Measurements from ENCODE around the gene BICRA.
"Not testable (repeated sequence)": the region's sequence is repeated elsewhere in the genome, so short reads cannot be mapped to it uniquely, and the experiment has no call there.

BICRA gene

DNA sequence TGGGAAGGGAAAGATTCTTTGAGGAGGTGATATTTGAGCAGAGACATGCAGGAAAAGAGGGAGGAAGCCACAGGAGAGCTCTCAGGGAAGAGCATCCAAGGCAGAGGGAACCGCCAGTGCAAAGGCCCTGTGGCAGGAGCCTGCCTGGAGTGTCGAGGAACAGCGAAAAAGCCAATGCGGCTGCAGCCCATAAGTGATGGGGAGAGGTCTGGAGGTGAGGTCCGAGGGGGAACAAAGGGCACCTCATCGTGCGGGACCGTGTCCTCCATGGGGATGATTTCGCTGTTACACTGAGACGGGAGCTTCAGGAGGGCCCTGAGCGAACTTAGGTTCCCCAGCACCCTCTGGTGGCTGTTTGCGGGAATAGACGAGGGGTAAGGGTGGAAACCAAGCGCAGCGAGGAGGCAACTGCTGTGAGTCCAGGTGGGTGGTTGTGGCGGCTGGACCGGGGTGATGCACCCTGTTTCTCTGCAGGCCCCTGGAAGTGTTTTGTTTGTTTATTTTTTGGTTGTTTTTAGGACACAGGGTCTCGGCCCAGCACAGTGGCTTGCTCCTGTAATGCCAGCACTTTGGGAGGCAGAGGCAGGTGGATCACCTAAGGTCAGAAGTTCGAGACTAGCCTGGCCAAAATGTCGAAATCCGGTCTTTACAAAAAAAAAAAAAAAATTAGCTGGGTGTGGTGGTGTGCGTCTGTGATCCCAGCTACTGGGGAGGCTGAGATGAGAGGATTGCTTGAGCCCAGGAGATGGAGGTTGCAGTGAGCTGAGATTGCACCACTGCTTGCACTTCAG, 98.4 kb downstream of the BICRA start:
- Histone ChIP-seq H3K9ac (ENCODE audit: low read depth, low read length) (peak overlapping the region; percentile 5; the same call in 1 of the 2 replicates), H3K4me1 (ENCODE audit: insufficient read depth, low read length) (no peaks in the 10 kb centered on the region), H3K36me3 (ENCODE audit: insufficient read depth, low read length) (no peaks in the 10 kb centered on the region), H3K9me3 (ENCODE audit: control insufficient read depth, insufficient read depth, low read length) (no peaks in the 10 kb centered on the region)

DNA sequence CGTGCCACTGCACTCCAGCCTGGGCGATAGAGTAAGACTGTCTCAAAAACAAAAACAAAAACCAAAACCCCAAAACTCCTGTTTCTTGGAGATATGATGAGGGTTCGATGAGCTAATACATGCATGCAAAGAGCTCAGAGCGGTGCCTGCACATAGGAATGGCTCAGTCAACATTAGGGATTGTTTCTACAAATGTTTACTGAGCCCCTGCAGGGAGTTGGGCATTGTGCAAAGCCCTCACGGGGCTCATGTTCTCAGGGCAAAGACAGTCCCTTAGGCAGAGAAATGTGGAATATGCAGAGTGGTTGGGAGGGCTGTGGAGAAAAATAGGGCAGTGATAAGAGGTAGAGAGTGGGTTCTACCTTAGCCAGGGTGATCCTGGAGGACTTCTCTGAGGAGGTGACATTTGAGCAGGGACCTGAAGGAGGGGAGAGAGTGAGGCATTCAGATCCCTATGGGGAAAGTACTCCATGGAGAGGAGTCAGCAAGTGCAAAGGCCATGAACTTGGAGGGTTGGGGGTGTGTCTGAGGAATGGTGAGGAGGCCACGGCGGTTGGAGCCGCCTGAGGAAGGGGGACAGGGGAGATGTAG, 102.8 kb downstream of the BICRA start:
- Histone ChIP-seq H3K4me1 (ENCODE audit: insufficient read depth, low read length) (no peaks in the 10 kb centered on the region), H3K9ac (ENCODE audit: low read depth, low read length) (no peak overlapping the region), H3K9me3 (ENCODE audit: control insufficient read depth, insufficient read depth, low read length) (peaks cover 4% of the 10 kb centered on the region; the same call in 1 of the 2 replicates), H3K36me3 (ENCODE audit: insufficient read depth, low read length) (no peaks in the 10 kb centered on the region)

DNA sequence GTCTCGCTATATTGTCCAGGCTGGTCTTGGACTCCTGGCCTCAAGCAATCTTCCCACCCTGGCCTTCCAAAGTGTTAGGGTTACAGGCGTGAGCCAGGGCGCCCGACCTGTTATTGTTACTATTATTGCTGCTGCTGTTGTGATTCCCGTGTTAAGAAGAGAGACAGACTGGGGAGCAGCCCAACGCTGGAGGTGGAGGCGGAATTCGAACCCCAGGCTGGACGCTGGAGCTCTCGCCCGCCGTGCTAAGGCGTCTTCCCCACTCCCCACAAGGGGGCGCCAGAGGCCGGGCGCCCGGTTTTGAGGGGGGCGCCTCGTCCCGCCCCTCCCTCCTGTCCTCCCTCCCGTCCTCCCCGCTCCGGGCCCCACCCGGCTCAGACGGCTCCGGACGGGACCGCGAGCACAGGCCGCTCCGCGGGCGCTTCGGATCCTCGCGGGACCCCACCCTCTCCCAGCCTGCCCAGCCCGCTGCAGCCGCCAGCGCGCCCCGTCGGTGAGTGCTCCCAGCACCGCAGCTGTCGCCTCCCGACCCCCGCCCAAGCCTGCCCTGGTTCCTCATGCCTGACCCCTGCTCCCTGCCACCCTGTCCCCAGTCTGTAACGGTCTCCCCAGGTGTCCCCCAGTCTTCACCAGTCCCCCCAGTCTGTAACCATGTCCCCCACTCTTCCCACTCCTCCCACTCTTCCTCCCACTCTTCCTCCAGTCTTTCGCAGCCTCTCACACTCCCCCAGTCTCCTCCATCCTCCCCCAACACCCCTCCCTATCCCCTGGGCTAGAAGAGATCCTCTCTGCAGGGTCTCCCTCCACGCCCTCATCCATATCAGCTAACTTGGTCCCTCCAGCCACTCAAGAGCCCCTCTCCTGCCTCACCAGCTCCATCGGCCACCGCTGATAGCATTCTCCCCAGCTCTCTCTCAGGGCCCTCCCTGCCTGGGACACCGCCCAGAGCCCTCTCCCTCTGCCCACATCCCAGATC, 104.4 kb downstream of the BICRA start, which contains the start of gene EHD2:
Gene EHD2, plus strand, starts transcription at position 377 of the 976 bp plus-strand sequence. CDS start 3,191 bp downstream, outside the sequence.
- Histone ChIP-seq H3K4me1 (ENCODE audit: insufficient read depth, low read length) (no peaks in the 10 kb centered on the region), H3K9ac (ENCODE audit: low read depth, low read length) (peak within 1 kb of the TSS; percentile 89), H3K9me3 (ENCODE audit: control insufficient read depth, insufficient read depth, low read length) (peaks cover 4% of the 10 kb centered on the region; the same call in 1 of the 2 replicates), H3K36me3 (ENCODE audit: insufficient read depth, low read length) (no peaks in the 10 kb centered on the region)

- peak overlapping the region; percentile 89; the same call in 1 of the 2 replicates for H3K9ac ChIP-seq (ENCODE audit: low read depth, low read length)
- H3K9me3 ChIP-seq (ENCODE audit: control insufficient read depth, insufficient read depth, low read length): peaks cover 4% of the 10 kb centered on the region; the same call in 1 of the 2 replicates
- peaks cover 4% of the 10 kb centered on the region; the same call in 1 of the 2 replicates for H3K4me1 ChIP-seq (ENCODE audit: insufficient read depth, low read length)
- no peaks in the 10 kb centered on the region for H3K36me3 ChIP-seq (ENCODE audit: insufficient read depth, low read length)
These were observed 105.4 kb downstream of the BICRA start for GRCh38 chr19:47714339-47714738.

DNA sequence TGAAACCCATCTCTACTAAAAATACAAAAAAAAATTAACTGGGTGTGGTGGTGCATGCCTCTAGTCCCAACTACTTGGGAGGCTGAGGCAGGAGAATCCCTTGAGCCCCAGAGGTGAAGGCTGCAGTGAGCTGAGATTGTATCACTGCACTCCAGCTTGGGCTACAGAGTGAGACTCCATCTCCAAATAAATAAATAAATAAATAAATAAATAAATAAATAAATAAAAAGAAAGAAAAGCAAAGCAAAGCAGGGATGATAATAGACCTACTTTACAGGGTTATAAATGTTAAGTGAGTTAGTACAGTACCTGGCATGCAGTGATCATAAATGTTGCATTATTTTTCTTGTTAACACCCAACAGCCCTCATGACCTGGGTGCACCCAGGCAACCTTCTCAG, 105.9 kb downstream of the BICRA start:
- not testable (repeated sequence) for H3K36me3 ChIP-seq (ENCODE audit: insufficient read depth, low read length); H3K4me1 ChIP-seq (ENCODE audit: insufficient read depth, low read length); H3K9ac ChIP-seq (ENCODE audit: low read depth, low read length); H3K9me3 ChIP-seq (ENCODE audit: control insufficient read depth, insufficient read depth, low read length)

DNA sequence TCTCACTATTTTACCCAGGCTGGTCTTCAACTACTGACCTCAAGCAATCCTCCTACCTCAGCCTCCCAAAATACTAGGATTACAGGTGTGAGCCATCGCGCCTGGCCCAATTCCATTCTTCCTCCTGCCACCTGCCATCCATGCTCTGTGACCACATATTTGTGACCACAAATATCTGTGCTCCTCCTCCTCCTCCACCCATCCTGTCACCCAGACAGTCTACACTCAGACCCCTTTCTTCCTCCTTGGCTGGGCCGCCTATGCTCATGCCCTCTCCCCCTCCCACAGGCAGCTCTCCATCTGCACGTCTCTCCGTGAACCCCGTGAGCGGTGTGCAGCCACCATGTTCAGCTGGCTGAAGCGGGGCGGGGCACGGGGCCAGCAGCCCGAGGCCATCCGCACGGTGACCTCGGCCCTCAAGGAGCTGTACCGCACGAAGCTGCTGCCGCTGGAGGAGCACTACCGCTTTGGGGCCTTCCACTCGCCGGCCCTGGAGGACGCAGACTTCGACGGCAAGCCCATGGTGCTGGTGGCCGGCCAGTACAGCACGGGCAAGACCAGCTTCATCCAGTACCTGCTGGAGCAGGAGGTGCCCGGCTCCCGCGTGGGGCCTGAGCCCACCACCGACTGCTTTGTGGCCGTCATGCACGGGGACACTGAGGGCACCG, 107.5 kb downstream of the BICRA start:
- Histone ChIP-seq H3K36me3 (ENCODE audit: insufficient read depth, low read length) (no peaks in the 10 kb centered on the region; the same call in 1 of the 2 replicates), H3K4me1 (ENCODE audit: insufficient read depth, low read length) (peaks cover 4% of the 10 kb centered on the region; the same call in 1 of the 2 replicates), H3K9me3 (ENCODE audit: control insufficient read depth, insufficient read depth, low read length) (peaks cover 4% of the 10 kb centered on the region; the same call in 1 of the 2 replicates), H3K9ac (ENCODE audit: low read depth, low read length) (no peak overlapping the region)

- not testable (repeated sequence) for H3K4me1 ChIP-seq (ENCODE audit: insufficient read depth, low read length); H3K9ac ChIP-seq (ENCODE audit: low read depth, low read length)
These were observed 109.6 kb downstream of the BICRA start for GRCh38 chr19:47718415-47719046.

DNA sequence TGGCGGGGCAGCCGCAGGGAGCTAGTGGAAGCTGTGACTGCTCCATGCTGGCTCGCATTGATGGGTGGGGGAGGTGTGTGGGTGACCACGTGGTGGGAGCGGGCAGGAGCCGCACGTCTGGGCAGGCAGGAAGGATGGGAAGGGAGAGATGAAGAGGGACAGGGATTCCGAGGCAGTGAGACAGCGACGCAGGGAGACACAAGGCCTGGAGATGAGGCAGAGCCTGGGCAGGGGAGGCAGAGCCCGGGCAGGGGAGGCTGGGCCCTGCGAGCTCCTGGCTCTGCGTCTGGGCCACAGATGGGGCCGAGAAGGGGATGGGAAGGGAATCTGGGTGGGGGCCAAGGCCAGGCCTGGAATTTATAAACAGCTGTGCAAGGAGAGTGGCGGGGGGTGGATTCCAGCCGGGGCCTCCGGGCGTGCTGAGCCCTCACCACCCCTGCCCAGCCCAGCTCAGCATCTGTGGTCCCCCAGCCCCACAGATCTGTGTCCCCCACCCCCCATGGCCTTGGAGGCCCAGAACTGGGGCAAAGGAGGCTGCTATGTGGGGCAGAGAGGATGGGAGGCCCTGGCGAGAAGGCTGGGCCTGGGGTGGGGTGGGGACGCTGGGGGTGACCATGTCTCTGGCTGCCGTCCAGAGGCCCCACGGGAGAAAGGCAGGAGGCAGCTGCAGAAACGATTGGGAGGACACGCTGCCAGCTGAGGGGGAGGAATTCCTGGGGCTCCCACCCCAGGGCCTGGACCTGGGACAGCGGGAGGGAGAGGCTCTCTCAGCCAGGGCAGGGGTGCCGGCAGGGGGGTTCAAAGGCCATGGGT, 110.3 kb downstream of the BICRA start:
- H3K4me1 ChIP-seq (ENCODE audit: insufficient read depth, low read length): peaks cover 4% of the 10 kb centered on the region; the same call in 1 of the 2 replicates
- peak overlapping the region; percentile 20; the same call in 1 of the 2 replicates for H3K9ac ChIP-seq (ENCODE audit: low read depth, low read length)
- H3K9me3 ChIP-seq (ENCODE audit: control insufficient read depth, insufficient read depth, low read length): peaks cover 4% of the 10 kb centered on the region; the same call in 1 of the 2 replicates
- peaks cover under 1% of the 10 kb centered on the region; the same call in 1 of the 2 replicates for H3K36me3 ChIP-seq (ENCODE audit: insufficient read depth, low read length)

More at GRCh38 chr19:47718415-47719046, 109.6 kb downstream of the BICRA start:
- H3K9me3 ChIP-seq (ENCODE audit: control insufficient read depth, insufficient read depth, low read length); H3K36me3 ChIP-seq (ENCODE audit: insufficient read depth, low read length): not testable (repeated sequence)

GRCh38 chr19:47720669-47721422, 111.9 kb downstream of the BICRA start:
- no peak overlapping the region for H3K9ac ChIP-seq (ENCODE audit: low read depth, low read length)
- H3K4me1 ChIP-seq (ENCODE audit: insufficient read depth, low read length): peaks cover 4% of the 10 kb centered on the region; the same call in 1 of the 2 replicates

DNA sequence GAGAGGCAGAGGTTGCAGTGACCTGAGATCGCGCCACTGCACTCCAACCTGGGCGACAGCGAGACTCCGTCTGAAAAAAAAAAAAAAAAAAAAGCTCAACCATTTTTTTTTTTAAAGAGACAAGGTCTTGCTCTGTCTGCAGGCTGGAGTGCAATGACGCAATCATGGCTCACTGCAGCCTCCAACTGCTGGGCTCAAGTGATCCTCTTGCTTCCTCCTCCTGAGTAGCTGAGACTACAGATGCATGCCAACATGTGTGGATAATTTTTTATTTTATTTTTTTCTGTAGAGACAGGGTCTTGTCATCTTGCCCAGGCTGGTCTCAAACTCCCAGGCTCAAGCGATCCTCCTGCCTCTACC, 114.6 kb downstream of the BICRA start:
- Histone ChIP-seq H3K9me3 (ENCODE audit: control insufficient read depth, insufficient read depth, low read length) (no peaks in the 10 kb centered on the region), H3K4me1 (ENCODE audit: insufficient read depth, low read length) (peaks cover 4% of the 10 kb centered on the region; the same call in 1 of the 2 replicates), H3K36me3 (ENCODE audit: insufficient read depth, low read length) (peaks cover 6% of the 10 kb centered on the region), H3K9ac (ENCODE audit: low read depth, low read length) (no peak overlapping the region)

More at GRCh38 chr19:47720669-47721422, 111.9 kb downstream of the BICRA start:
- H3K36me3 ChIP-seq (ENCODE audit: insufficient read depth, low read length): peaks cover 6% of the 10 kb centered on the region
- no peaks in the 10 kb centered on the region for H3K9me3 ChIP-seq (ENCODE audit: control insufficient read depth, insufficient read depth, low read length)

DNA sequence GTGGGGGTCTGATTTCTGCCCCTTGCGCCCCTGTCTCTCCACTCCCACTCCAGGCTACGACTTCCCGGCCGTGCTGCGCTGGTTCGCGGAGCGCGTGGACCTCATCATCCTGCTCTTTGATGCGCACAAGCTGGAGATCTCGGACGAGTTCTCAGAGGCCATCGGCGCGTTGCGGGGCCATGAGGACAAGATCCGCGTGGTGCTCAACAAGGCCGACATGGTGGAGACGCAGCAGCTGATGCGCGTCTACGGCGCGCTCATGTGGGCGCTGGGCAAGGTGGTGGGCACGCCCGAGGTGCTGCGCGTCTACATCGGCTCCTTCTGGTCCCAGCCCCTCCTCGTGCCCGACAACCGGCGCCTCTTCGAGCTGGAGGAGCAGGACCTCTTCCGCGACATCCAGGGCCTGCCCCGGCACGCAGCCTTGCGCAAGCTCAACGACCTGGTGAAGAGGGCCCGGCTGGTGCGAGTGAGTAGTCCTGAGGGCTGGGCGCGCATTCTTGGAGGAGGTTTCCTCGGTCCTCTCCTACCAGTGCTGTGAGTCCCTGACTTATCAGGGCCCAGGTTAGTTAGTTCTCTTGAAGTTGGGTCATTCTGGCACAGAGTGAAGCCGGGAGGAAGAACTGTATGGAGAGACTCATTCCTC, 116.9 kb downstream of the BICRA start:
- Histone ChIP-seq H3K36me3 (ENCODE audit: insufficient read depth, low read length) (peaks cover 12% of the 10 kb centered on the region), H3K4me1 (ENCODE audit: insufficient read depth, low read length) (peaks cover 5% of the 10 kb centered on the region; the same call in 1 of the 2 replicates), H3K9ac (ENCODE audit: low read depth, low read length) (no peak overlapping the region), H3K9me3 (ENCODE audit: control insufficient read depth, insufficient read depth, low read length) (no peaks in the 10 kb centered on the region)

GRCh38 chr19:47726467-47726866, 117.5 kb downstream of the BICRA start:
- no peak overlapping the region for H3K9ac ChIP-seq (ENCODE audit: low read depth, low read length)
- H3K36me3 ChIP-seq (ENCODE audit: insufficient read depth, low read length): peaks cover 13% of the 10 kb centered on the region
- H3K9me3 ChIP-seq (ENCODE audit: control insufficient read depth, insufficient read depth, low read length): no peaks in the 10 kb centered on the region
- H3K4me1 ChIP-seq (ENCODE audit: insufficient read depth, low read length): peaks cover 5% of the 10 kb centered on the region; the same call in 1 of the 2 replicates
